Testis (tissue), 3 donors: ENCODE data around the gene DCDC2C. TPM values are rescaled to one million over a fixed set of nuclear protein-coding genes. Genes with fewer than 3 reads are reported as not detected.

Experiments
- DNase-seq: peaks from one replicate; pipeline ENCODE4 v3.0.0-alpha.2; 2019
- H3K27ac ChIP-seq, 2 donors: fragments of 200-600 bp; sonication (generic); one replicate each; pipeline ENCODE4 v1.5.1; 2019
- H3K27me3 ChIP-seq: fragments of 200-600 bp; sonication (generic); one replicate; pipeline ENCODE4 v1.5.1; 2019
- H3K36me3 ChIP-seq: fragments of 200-600 bp; sonication (generic); one replicate; pipeline ENCODE4 v1.5.1; 2017; ENCODE audit warnings: low read depth; ENCODE audit errors: missing control alignments
- H3K4me1 ChIP-seq: fragments of 200-600 bp; sonication (generic); one replicate; pipeline ENCODE4 v1.5.1; 2019
- H3K4me3 ChIP-seq, 2 donors: fragments of 200-600 bp; sonication (generic); one replicate each; pipeline ENCODE4 v1.5.1; 2017 to 2019
- H3K9me3 ChIP-seq: fragments of 200-600 bp; sonication (generic); one replicate; pipeline ENCODE4 v1.5.1; 2017
- POLR2A ChIP-seq: fragments of 450-650 bp; IDR thresholded peaks from one replicate; pipeline ENCODE4 v1.6.1; 2017; ENCODE audit warnings: antibody characterized with exemption, mild to moderate bottlenecking, moderate library complexity
- WGBS, 2 donors: methylation state at CpG; one replicate each; pipeline ENCODE4 v1.1.5; 2018; 5-methylcytosine and 5-hydroxymethylcytosine counted together
- intact Hi-C: fragments of 100-400 bp; cut with DNase I; formaldehyde crosslinking; loops from one replicate; pipeline ENCODE4 v1.15.1; 2023; ENCODE audit warnings: low total_unique reads
- polyA plus RNA-seq: library from polyadenylated mRNA; stranded (reverse); fragments of 350-450 nt; fragmentation: Illumina TruSeq; extraction: RNeasy Lipid Tissue Mini Kit (QIAGEN cat#74804); gene quantifications from one replicate; pipeline ENCODE4 v1.2.3, GENCODE V29; 2014; ENCODE audit warnings: low read depth, low replicate concordance; ENCODE audit not compliant: insufficient read depth
- total RNA-seq, 2 donors: library from RNA; depleted of rRNA; stranded (reverse); fragments of >200 nt; gene quantifications; one replicate each; pipeline ENCODE4 v1.2.3, GENCODE V29; 2016
- TF ChIP-seq, protein P1 (sequence below), 3 experiments: fragments of 450-650 bp in 2 of 3; fragments of 200-600 bp in 1 of 3; sonication (generic) in 1 of 3; IDR thresholded peaks; one replicate each; pipeline ENCODE4 v1.5.1; 2016 to 2019; ENCODE audit warnings: antibody characterized with exemption in 3 of 3, mild to moderate bottlenecking in 2 of 3, moderate library complexity in 1 of 3

The DCDC2C gene
- total and polyA plus RNA-seq, 3 donors from 2014 or later, result 9.9 to 12.1 (median 10.6) TPM

GRCh38 chr2:3682811-3683210 lies 20.6 kb upstream of the DCDC2C start:
- intact Hi-C loops, result no loop called here
- no peaks in the 10 kb centered on the region for H3K4me1 ChIP-seq
- no peaks in the 10 kb centered on the region for H3K9me3 ChIP-seq
- H3K27ac ChIP-seq, result no peak overlapping the region
- no peak for DNase-seq
- TF ChIP-seq, protein P1, sequence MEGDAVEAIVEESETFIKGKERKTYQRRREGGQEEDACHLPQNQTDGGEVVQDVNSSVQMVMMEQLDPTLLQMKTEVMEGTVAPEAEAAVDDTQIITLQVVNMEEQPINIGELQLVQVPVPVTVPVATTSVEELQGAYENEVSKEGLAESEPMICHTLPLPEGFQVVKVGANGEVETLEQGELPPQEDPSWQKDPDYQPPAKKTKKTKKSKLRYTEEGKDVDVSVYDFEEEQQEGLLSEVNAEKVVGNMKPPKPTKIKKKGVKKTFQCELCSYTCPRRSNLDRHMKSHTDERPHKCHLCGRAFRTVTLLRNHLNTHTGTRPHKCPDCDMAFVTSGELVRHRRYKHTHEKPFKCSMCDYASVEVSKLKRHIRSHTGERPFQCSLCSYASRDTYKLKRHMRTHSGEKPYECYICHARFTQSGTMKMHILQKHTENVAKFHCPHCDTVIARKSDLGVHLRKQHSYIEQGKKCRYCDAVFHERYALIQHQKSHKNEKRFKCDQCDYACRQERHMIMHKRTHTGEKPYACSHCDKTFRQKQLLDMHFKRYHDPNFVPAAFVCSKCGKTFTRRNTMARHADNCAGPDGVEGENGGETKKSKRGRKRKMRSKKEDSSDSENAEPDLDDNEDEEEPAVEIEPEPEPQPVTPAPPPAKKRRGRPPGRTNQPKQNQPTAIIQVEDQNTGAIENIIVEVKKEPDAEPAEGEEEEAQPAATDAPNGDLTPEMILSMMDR (IDR thresholded peaks at IDR 0.05), result no peak
- no peak for TF ChIP-seq POLR2A
- WGBS, 2 donors, result 57 to 84% methylated on average over 6 of the region's 6 CpGs
- no peaks in the 10 kb centered on the region for H3K27me3 ChIP-seq
- H3K4me3 ChIP-seq, result no peak overlapping the region
- H3K36me3 ChIP-seq, result no peaks in the 10 kb centered on the region

- no peak for DNase-seq
- H3K36me3 ChIP-seq, result no peaks in the 10 kb centered on the region
- H3K4me1 ChIP-seq, result no peaks in the 10 kb centered on the region
- TF ChIP-seq POLR2A, result no peak
- TF ChIP-seq, protein P1 (IDR thresholded peaks at IDR 0.05), result no peak
- H3K4me3 ChIP-seq, result no peak overlapping the region
- H3K9me3 ChIP-seq, result no peaks in the 10 kb centered on the region
- 70 to 74% methylated on average over 3 of the region's 3 CpGs for WGBS, 2 donors
- no peak overlapping the region for H3K27ac ChIP-seq
- intact Hi-C loops, result no loop called here
- no peaks in the 10 kb centered on the region for H3K27me3 ChIP-seq
Measured at GRCh38 chr2:3683748-3684454, 19.5 kb upstream of the DCDC2C start.

DNA sequence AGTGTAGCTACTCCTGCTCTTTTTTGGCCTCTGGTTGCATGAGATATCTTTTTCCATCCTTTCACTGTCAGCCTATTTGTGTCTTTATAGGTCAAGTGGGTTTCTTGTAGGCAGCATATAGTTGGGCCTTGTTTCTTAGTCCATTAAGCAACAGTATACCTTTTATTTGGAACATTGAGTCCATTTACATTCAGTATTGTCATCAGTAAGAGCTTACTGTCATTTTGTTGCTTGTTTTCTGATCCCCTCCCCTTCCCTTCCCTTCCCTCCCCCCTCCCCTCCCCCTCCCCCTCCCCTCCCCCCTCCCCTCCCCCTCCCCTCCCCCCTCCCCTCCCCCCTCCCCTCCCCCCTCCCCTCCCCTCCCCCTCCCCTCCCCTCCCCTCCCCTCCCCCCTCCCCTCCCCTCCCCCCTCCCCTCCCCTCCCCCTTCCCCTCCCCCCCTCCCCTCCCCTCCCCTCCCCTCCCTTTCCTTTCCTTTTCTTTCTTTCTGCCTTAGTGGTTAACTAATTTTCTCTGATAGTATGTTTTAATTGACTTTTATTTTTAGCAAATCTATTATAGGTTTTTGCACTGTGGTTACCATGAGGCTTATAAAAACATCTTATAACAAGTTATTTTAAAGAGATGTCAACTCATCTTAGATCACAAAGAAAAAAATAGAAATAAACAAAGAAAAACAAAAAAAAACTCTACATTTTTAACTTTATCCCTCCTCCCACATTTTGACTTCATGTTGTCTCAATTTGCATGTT lies 13.2 kb upstream of the DCDC2C start:
- TF ChIP-seq, protein P1 (IDR thresholded peaks at IDR 0.05), result no peak
- no peak for TF ChIP-seq POLR2A
- H3K9me3 ChIP-seq, result no peaks in the 10 kb centered on the region
- no peaks in the 10 kb centered on the region for H3K36me3 ChIP-seq
- H3K27ac ChIP-seq, result no peak overlapping the region
- no peaks in the 10 kb centered on the region for H3K27me3 ChIP-seq
- H3K4me3 ChIP-seq, result no peak overlapping the region
- intact Hi-C loops, result no loop called here
- H3K4me1 ChIP-seq, result peaks cover 10% of the 10 kb centered on the region
- DNase-seq, result no peak

- Histone ChIP-seq H3K36me3 (no peaks in the 10 kb centered on the region), H3K9me3 (no peaks in the 10 kb centered on the region), H3K27me3 (no peaks in the 10 kb centered on the region), H3K27ac (no peak overlapping the region), H3K4me1 (peaks cover 16% of the 10 kb centered on the region), H3K4me3 (no peak overlapping the region)
- intact Hi-C loops, result no loop called here
- no peak for TF ChIP-seq POLR2A
- TF ChIP-seq, protein P1 (IDR thresholded peaks at IDR 0.05), result peak; percentile 16 to 48 (median 44)
- no peak for DNase-seq
Measured at GRCh38 chr2:3692375-3692774, 11.0 kb upstream of the DCDC2C start.
